BE2C (cell line): ENCODE measurements around the gene SPOCK3.

Experiments used
- DNase-seq: peaks from one replicate; pipeline ENCODE4 v3.0.0-alpha.2; 2020
- H3K27me3 ChIP-seq: fragments of 250-450 bp; sonication (Bioruptor Pico); 2 replicates; pipeline ENCODE4 v1.5.1; 2020; ENCODE audit warnings: mild to moderate bottlenecking
- H3K36me3 ChIP-seq: fragments of 250-450 bp; sonication (Bioruptor Pico); 2 replicates; pipeline ENCODE4 v1.5.1; 2020; ENCODE audit warnings: mild to moderate bottlenecking
- H3K4me1 ChIP-seq: fragments of 250-450 bp; sonication (Bioruptor Pico); 2 replicates; pipeline ENCODE4 v1.5.1; 2020
- H3K4me3 ChIP-seq: 2 replicates; pipeline ENCODE4 v1.5.1; 2011; ENCODE audit warnings: low read depth, low read length
- H3K9me3 ChIP-seq: fragments of 250-450 bp; sonication (Bioruptor Pico); 2 replicates; pipeline ENCODE4 v1.5.1; 2020
- TF ChIP-seq, protein P1 (sequence below): IDR thresholded peaks from 2 replicates; pipeline ENCODE4 v1.5.1; 2012; ENCODE audit warnings: mild to moderate bottlenecking, low read depth, low read length

The SPOCK3 gene

GRCh38 chr4:167239627-167240026 lies 5.3 kb upstream of the SPOCK3 start:
- Histone ChIP-seq H3K27me3 (no peaks in the 10 kb centered on the region), H3K4me1 (peaks cover 6% of the 10 kb centered on the region; the same call in 1 of the 2 replicates), H3K36me3 (no peaks in the 10 kb centered on the region), H3K4me3 (no peak overlapping the region), H3K9me3 (no peaks in the 10 kb centered on the region)
- no peak for DNase-seq
- TF ChIP-seq, protein P1, sequence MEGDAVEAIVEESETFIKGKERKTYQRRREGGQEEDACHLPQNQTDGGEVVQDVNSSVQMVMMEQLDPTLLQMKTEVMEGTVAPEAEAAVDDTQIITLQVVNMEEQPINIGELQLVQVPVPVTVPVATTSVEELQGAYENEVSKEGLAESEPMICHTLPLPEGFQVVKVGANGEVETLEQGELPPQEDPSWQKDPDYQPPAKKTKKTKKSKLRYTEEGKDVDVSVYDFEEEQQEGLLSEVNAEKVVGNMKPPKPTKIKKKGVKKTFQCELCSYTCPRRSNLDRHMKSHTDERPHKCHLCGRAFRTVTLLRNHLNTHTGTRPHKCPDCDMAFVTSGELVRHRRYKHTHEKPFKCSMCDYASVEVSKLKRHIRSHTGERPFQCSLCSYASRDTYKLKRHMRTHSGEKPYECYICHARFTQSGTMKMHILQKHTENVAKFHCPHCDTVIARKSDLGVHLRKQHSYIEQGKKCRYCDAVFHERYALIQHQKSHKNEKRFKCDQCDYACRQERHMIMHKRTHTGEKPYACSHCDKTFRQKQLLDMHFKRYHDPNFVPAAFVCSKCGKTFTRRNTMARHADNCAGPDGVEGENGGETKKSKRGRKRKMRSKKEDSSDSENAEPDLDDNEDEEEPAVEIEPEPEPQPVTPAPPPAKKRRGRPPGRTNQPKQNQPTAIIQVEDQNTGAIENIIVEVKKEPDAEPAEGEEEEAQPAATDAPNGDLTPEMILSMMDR = no peak

- DNase-seq = no peak
- Histone ChIP-seq H3K36me3 (no peaks in the 10 kb centered on the region), H3K4me3 (no peak overlapping the region), H3K4me1 (peaks cover 6% of the 10 kb centered on the region; the same call in 1 of the 2 replicates), H3K9me3 (no peaks in the 10 kb centered on the region), H3K27me3 (no peaks in the 10 kb centered on the region)
- TF ChIP-seq, protein P1 = no peak
These were observed 3.9 kb upstream of the SPOCK3 start for GRCh38 chr4:167238226-167238625.

DNA sequence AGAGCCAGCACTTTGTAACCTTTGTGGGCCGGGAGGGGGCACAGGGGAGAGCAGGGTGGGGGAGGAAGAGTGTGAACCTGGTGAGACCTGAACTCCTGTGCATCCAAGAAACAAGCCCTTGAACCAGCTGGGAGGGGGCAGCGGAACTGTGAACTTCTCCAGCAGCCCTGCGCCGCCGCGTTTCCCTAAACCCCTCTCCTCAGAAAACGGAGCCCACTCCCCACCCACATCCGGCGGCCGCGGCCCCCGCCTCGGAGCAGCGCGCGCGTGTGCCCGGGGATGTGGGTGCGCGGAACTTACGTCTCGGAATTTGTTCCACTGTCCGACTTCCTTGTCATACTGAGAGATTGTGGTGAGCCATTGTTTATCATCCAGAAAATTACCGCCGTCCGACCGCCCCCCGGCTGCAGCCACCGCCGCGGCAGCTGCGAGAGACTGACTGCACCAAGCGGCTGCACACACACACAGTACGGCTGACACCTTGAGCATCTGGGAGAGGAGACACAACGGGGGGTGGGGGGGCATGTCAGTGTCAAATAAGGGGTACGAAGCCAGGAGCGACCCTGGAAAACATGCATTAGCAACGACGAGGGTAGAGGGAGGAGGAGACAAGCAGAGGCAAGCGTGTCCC lies 494 bp downstream of the SPOCK3 start:
- no peaks in the 10 kb centered on the region for H3K9me3 ChIP-seq
- peak; percentile 61 for DNase-seq
- TF ChIP-seq, protein P1 = 0 out of 2 replicates have a peak, but pooled peaks have one; percentile 18
- no peaks in the 10 kb centered on the region for H3K27me3 ChIP-seq
- H3K36me3 ChIP-seq = no peaks in the 10 kb centered on the region
- peak overlapping the region; percentile 91 for H3K4me3 ChIP-seq
- H3K4me1 ChIP-seq = no peaks in the 10 kb centered on the region

DNA sequence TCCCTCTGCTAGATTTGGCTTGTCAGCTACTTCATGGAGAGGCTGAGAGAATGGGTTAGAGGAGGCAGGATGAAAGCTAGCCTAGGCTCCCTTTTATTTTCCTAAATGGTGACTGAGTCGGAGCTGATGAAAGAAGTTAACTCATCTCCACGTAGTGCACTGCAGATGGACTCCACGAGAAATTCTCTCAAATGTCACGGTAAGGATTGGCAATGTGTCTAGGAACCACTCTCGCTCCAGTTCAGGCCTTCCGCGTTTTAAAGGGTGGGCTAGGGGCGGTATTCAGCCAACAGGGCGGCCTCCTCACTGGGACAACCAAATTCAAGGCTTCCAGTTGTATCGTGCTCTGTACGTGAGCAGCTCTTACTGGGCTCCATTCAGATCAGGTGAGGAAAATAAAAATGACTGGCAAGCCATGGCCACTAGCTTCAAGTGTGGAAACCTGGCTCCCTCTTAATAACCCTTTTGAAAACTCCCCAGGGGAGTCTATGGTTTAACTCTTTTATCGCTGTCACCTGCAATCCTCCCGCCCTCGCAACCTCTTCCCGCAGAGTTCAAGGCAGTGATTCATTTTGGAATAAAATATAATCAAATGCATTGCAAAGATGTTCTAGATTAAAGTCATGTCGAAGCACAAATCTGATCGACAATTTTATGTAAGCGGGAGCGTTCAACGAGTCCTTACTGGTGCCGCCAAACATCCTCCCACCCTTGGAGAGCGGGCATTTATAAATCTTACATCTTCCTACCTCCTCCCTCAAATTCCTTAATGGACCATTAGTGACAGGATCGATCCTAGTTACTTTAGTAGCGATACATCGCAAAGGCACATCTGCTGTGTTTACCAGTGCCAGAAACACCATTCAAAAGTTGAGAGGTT lies 1.2 kb downstream of the SPOCK3 start:
- TF ChIP-seq, protein P1 = no peak
- Histone ChIP-seq H3K9me3 (no peaks in the 10 kb centered on the region), H3K4me1 (no peaks in the 10 kb centered on the region), H3K27me3 (no peaks in the 10 kb centered on the region), H3K4me3 (peak overlapping the region; percentile 91), H3K36me3 (no peaks in the 10 kb centered on the region)
- peak; percentile 16 for DNase-seq

GRCh38 chr4:167230744-167231143 lies 3.5 kb downstream of the SPOCK3 start:
- Histone ChIP-seq H3K36me3 (no peaks in the 10 kb centered on the region), H3K27me3 (no peaks in the 10 kb centered on the region), H3K4me3 (no peak overlapping the region), H3K9me3 (no peaks in the 10 kb centered on the region), H3K4me1 (no peaks in the 10 kb centered on the region)
- TF ChIP-seq, protein P1 = no peak
- DNase-seq = no peak

DNA sequence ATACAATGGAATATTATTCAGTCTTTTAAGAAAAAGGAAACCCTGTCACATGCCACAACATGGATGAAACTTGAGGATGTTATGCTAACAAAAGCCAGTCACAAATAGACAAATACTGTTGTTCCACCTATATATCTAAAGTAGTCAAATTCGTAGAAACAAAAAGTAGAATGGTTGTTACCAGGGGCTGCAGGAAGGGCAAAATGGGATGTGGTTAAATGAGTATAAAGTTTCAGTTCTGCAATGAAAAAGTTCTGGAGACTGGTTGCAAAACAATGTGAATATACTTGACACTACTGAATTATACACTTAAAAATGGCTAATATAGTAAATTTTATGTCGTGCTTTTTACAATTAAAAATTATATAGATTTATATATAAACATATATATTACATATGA lies 12.2 kb downstream of the SPOCK3 start:
- no peaks in the 10 kb centered on the region for H3K9me3 ChIP-seq
- no peak for DNase-seq
- no peak overlapping the region for H3K4me3 ChIP-seq

More for the DNA sequence above, 12.2 kb downstream of the SPOCK3 start:
- no peaks in the 10 kb centered on the region for H3K4me1 ChIP-seq
- H3K27me3 ChIP-seq = no peaks in the 10 kb centered on the region
- H3K36me3 ChIP-seq = no peaks in the 10 kb centered on the region
- TF ChIP-seq, protein P1 = no peak
